Calu3 (cell line): ENCODE results near the gene ISG20L2. TPM values are rescaled to one million over a fixed set of nuclear protein-coding genes. Genes with fewer than 3 reads are reported as not detected.
"Not testable (repeated sequence)": the region's sequence is repeated elsewhere in the genome, so short reads cannot be mapped to it uniquely, and the experiment has no call there.

Experiments
- BruUV-seq: library from RNA; stranded (reverse); fragments of 400-500 nt; replicated peaks from 2 replicates; lab custom pipeline; 2021; lab: Mats Ljungman, UMichigan
- CTCF ChIA-PET: fragments of 300-600 bp; sonication (Branson Sonifier 250); formaldehyde crosslinking; loops from one replicate; lab custom pipeline; 2022; ENCODE audit warnings: antibody characterized with exemption; lab: Charles Lee
- DNase-seq: peaks from one replicate; pipeline ENCODE4 v3.0.0; 2022
- H3K27ac Mint-ChIP-seq: one replicate; pipeline ENCODE4 v1.8.0; 2022; ENCODE audit warnings: mixed read lengths; ENCODE audit not compliant: unreplicated experiment
- H3K27me3 Mint-ChIP-seq: one replicate; pipeline ENCODE4 v1.8.0; 2022; ENCODE audit warnings: mixed read lengths; ENCODE audit not compliant: unreplicated experiment
- H3K36me3 Mint-ChIP-seq: one replicate; pipeline ENCODE4 v1.8.0; 2022; ENCODE audit warnings: mild to moderate bottlenecking, moderate library complexity, mixed read lengths; ENCODE audit not compliant: insufficient read depth, unreplicated experiment
- H3K4me1 Mint-ChIP-seq: one replicate; pipeline ENCODE4 v1.8.0; 2022; ENCODE audit warnings: mild to moderate bottlenecking, low read depth, mixed read lengths; ENCODE audit not compliant: unreplicated experiment
- H3K4me3 Mint-ChIP-seq: one replicate; pipeline ENCODE4 v1.8.0; 2022; ENCODE audit warnings: mild to moderate bottlenecking, low read depth, moderate library complexity, mixed read lengths; ENCODE audit not compliant: unreplicated experiment
- H3K9me3 Mint-ChIP-seq: one replicate; pipeline ENCODE4 v1.8.0; 2022; ENCODE audit warnings: low read depth, mixed read lengths; ENCODE audit not compliant: unreplicated experiment
- CTCF ChIP-seq: fragments of 200-600 bp; IDR thresholded peaks from one replicate; pipeline ENCODE4 v1.8.0; 2022; ENCODE audit warnings: antibody characterized with exemption; ENCODE audit not compliant: unreplicated experiment
- intact Hi-C: fragments of 100-400 bp; cut with micrococcal nuclease; formaldehyde crosslinking; loops from one replicate; pipeline ENCODE4 v1.10.0; 2022; ENCODE audit not compliant: unreplicated experiment
- total RNA-seq: library from RNA; stranded (reverse); gene quantifications from 2 replicates; pipeline ENCODE4 v1.2.3, GENCODE V29; 2022

The ISG20L2 gene
- total RNA-seq, 1 experiment from 2014 or later: 61.6 TPM

- H3K27me3 Mint-ChIP-seq: no peaks in the 10 kb centered on the region
- CTCF ChIA-PET: interaction anchor here (0.7 to 2.1 kb wide), 8 partner anchors 11 to 308 kb away, joined by 3 to 22 read pairs (median 3); partner anchors contain the start of genes ISG20L2, METTL25B and MRPL24
- no peak overlapping the region for H3K4me3 Mint-ChIP-seq
- intact Hi-C loops: loop anchor here (1.0 to 5.0 kb wide), 3 partner anchors 14 to 39 kb away; partner anchors contain the start of genes ISG20L2, METTL25B and MRPL24
- H3K9me3 Mint-ChIP-seq: no peaks in the 10 kb centered on the region
- DNase-seq: no peak
- H3K4me1 Mint-ChIP-seq: peaks cover 36% of the 10 kb centered on the region
- H3K27ac Mint-ChIP-seq: no peak overlapping the region
- peaks cover 21% of the 10 kb centered on the region for H3K36me3 Mint-ChIP-seq
- BruUV-seq: TSS peak; percentile 83
- TF ChIP-seq CTCF: no peak
Measured at GRCh38 chr1:156766298-156767100, 37.9 kb upstream of the ISG20L2 start.

- no peak for DNase-seq
- H3K27me3 Mint-ChIP-seq: no peaks in the 10 kb centered on the region
- H3K27ac Mint-ChIP-seq: no peak overlapping the region
- TF ChIP-seq CTCF: no peak
- BruUV-seq: no TSS peak
- no peaks in the 10 kb centered on the region for H3K9me3 Mint-ChIP-seq
- peaks cover 28% of the 10 kb centered on the region for H3K4me1 Mint-ChIP-seq
- intact Hi-C loops: loop anchor here (2.0 to 5.0 kb wide), 2 partner anchors 13 to 38 kb away; partner anchors contain the start of genes ISG20L2 and METTL25B
- CTCF ChIA-PET: interaction anchor here (2.1 kb wide), 1 partner anchor 40 kb away, joined by 22 read pairs; no protein-coding TSS in a partner anchor
- peaks cover 16% of the 10 kb centered on the region for H3K36me3 Mint-ChIP-seq
- H3K4me3 Mint-ChIP-seq: no peak overlapping the region
Measured at GRCh38 chr1:156765666-156766065, 37.1 kb upstream of the ISG20L2 start.

- H3K9me3 Mint-ChIP-seq, H3K27me3 Mint-ChIP-seq, DNase-seq, H3K27ac Mint-ChIP-seq, H3K4me3 Mint-ChIP-seq, BruUV-seq, CTCF ChIA-PET: not testable (repeated sequence)
- peaks cover 25% of the 10 kb centered on the region for H3K4me1 Mint-ChIP-seq
- peaks cover 14% of the 10 kb centered on the region for H3K36me3 Mint-ChIP-seq
- intact Hi-C loops: loop anchor here (5.0 kb wide), 1 partner anchor 38 kb away; the partner anchor contains the start of genes ISG20L2 and METTL25B
Measured at GRCh38 chr1:156765136-156765535, 36.6 kb upstream of the ISG20L2 start.

GRCh38 chr1:156760796-156761104 is 32.2 kb upstream of the ISG20L2 start:
- H3K27me3 Mint-ChIP-seq: no peaks in the 10 kb centered on the region
- intact Hi-C loops: no loop called here
- no peak for TF ChIP-seq CTCF
- no peak for DNase-seq
- H3K27ac Mint-ChIP-seq: no peak overlapping the region
- H3K36me3 Mint-ChIP-seq: peaks cover 7% of the 10 kb centered on the region
- H3K9me3 Mint-ChIP-seq: no peaks in the 10 kb centered on the region
- H3K4me1 Mint-ChIP-seq: peaks cover 1% of the 10 kb centered on the region
- BruUV-seq: no TSS peak
- CTCF ChIA-PET: no interaction called here
- H3K4me3 Mint-ChIP-seq: no peak overlapping the region
